SH-SY5Y (cell line): ENCODE data around the gene CCS.

Experiments
- GATA2 ChIP-seq: IDR thresholded peaks from 2 replicates; pipeline ENCODE4 v1.6.1; 2011; ENCODE audit warnings: mild to moderate bottlenecking, low read depth, low read length
- GATA3 ChIP-seq: IDR thresholded peaks from 2 replicates; pipeline ENCODE4 v1.6.1; 2011; ENCODE audit warnings: low read depth, mild to moderate bottlenecking, low read length, moderate library complexity

GRCh38 chr11:66561975-66562248, 31.1 kb upstream of the CCS start:
- TF ChIP-seq GATA2 (no peak), GATA3 (no peak)
